CD4-positive, CD25-positive, alpha-beta regulatory T cell (primary cell): ENCODE data around the gene KLK13. TPM values are rescaled to one million over a fixed set of nuclear protein-coding genes. Genes with fewer than 3 reads are reported as not detected.

Source experiments
- ATAC-seq, 2 donors: fragments of 150-1000 bp; cut with Tn5 transposase; one replicate each; pipeline ENCODE4 v1.10.0; 2021; ENCODE audit warnings: low read depth in 2 of 2, moderate number of reproducible peaks in 2 of 2, moderate library complexity in 1 of 2
- DNase-seq, 3 donors: peaks; one replicate each; pipeline versions ENCODE4 v3.0.0 to v3.0.0-alpha.2; 2012 to 2022; ENCODE audit warnings: mixed read lengths in 1 of 3
- H3K27ac ChIP-seq: one replicate; pipeline ENCODE4 v1.7.0; 2013; ENCODE audit warnings: mild to moderate bottlenecking, low read length; ENCODE audit not compliant: insufficient read depth, poor library complexity, severe bottlenecking
- H3K27me3 ChIP-seq: one replicate; pipeline ENCODE4 v1.7.0; 2013; ENCODE audit warnings: low read length; ENCODE audit not compliant: control insufficient read depth, insufficient read depth
- H3K36me3 ChIP-seq: one replicate; pipeline ENCODE4 v1.7.0; 2013; ENCODE audit warnings: mild to moderate bottlenecking, low read length, moderate library complexity; ENCODE audit not compliant: control insufficient read depth, insufficient read depth
- H3K4me1 ChIP-seq: 2 replicates; pipeline ENCODE4 v1.7.0; 2013; ENCODE audit warnings: mild to moderate bottlenecking, low read length; ENCODE audit not compliant: insufficient read depth, control insufficient read depth, poor library complexity, severe bottlenecking
- H3K4me3 ChIP-seq: one replicate; pipeline ENCODE4 v1.7.0; 2013; ENCODE audit warnings: low read depth, mild to moderate bottlenecking, low read length, moderate library complexity
- H3K9me3 ChIP-seq, 2 experiments: 1 replicate in 1 of 2; 2 replicates in 1 of 2; pipeline ENCODE4 v1.7.0; 2013; ENCODE audit warnings: low read length in 2 of 2, mild to moderate bottlenecking in 1 of 2, moderate library complexity in 1 of 2; ENCODE audit not compliant: control insufficient read depth in 2 of 2
- H3K27ac Mint-ChIP-seq, 3 donors: one replicate each; pipeline ENCODE4 v1.8.0; 2020 to 2022; ENCODE audit warnings: mild to moderate bottlenecking in 3 of 3, mixed read lengths in 3 of 3, moderate library complexity in 2 of 3
- H3K27me3 Mint-ChIP-seq: one replicate; pipeline ENCODE4 v1.8.0; 2022; ENCODE audit warnings: mild to moderate bottlenecking, mixed read lengths
- H3K36me3 Mint-ChIP-seq: one replicate; pipeline ENCODE4 v1.8.0; 2020; ENCODE audit warnings: mixed read lengths
- H3K4me1 Mint-ChIP-seq, 4 donors: one replicate each; pipeline ENCODE4 v1.8.0; 2020 to 2022; ENCODE audit warnings: mixed read lengths in 4 of 4, mild to moderate bottlenecking in 1 of 4
- H3K4me3 Mint-ChIP-seq, 4 donors: one replicate each; pipeline ENCODE4 v1.8.0; 2020 to 2022; ENCODE audit warnings: mild to moderate bottlenecking in 4 of 4, mixed read lengths in 4 of 4, moderate library complexity in 3 of 4
- H3K9me3 Mint-ChIP-seq, 7 donors: one replicate each; pipeline ENCODE4 v1.8.0; 2020 to 2022; ENCODE audit warnings: mixed read lengths in 7 of 7, mild to moderate bottlenecking in 3 of 7, moderate library complexity in 2 of 7
- polyA plus RNA-seq, 4 donors: library from polyadenylated mRNA; unstranded; fragments of 300-500 nt; fragmentation: Illumina TruSeq; gene quantifications; one replicate each; pipeline ENCODE4 v1.2.3, GENCODE V29; 2021
- total RNA-seq: library from RNA; stranded (reverse); gene quantifications from one replicate; pipeline ENCODE4 v1.2.3, GENCODE V29; 2022

KLK13 gene
- total and polyA plus RNA-seq, 5 donors from 2014 or later = not detected

DNA sequence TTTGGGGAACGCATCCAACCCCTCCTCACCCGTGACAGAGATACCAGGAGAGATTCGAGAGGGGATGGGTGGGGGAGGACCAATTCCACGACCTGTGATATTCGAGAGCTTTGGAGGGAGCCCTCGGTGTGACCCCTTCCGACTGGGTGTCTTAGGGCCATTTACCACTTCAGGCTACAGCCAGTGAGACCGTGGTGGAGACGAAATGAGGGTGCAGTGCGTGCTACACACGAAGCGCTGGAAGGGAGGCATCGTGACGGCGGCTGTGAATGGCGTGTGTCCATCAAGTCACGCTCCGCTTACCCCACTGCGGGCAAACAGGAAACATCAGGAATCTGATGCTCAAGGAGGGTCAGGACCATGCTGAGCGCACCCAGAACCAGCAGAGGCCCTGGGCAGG is 32.9 kb upstream of the KLK13 start:
- Histone ChIP-seq H3K4me1 (no peaks in the 10 kb centered on the region), H3K27me3 (no peaks in the 10 kb centered on the region), H3K36me3 (peaks cover 25% of the 10 kb centered on the region), H3K27ac (no peak overlapping the region), H3K4me3 (no peak overlapping the region), H3K9me3 (no peaks in the 10 kb centered on the region)
- no peak overlapping the region for H3K27ac Mint-ChIP-seq
- peaks cover 2 to 48% (median 16%) of the 10 kb centered on the region in 4 donors for H3K4me1 Mint-ChIP-seq
- ATAC-seq (no peak), DNase-seq (no peak)
- no peaks in the 10 kb centered on the region for H3K27me3 Mint-ChIP-seq
- no peak overlapping the region for H3K4me3 Mint-ChIP-seq
- peaks cover 35% of the 10 kb centered on the region for H3K36me3 Mint-ChIP-seq
- H3K9me3 Mint-ChIP-seq = no peaks in the 10 kb centered on the region

DNA sequence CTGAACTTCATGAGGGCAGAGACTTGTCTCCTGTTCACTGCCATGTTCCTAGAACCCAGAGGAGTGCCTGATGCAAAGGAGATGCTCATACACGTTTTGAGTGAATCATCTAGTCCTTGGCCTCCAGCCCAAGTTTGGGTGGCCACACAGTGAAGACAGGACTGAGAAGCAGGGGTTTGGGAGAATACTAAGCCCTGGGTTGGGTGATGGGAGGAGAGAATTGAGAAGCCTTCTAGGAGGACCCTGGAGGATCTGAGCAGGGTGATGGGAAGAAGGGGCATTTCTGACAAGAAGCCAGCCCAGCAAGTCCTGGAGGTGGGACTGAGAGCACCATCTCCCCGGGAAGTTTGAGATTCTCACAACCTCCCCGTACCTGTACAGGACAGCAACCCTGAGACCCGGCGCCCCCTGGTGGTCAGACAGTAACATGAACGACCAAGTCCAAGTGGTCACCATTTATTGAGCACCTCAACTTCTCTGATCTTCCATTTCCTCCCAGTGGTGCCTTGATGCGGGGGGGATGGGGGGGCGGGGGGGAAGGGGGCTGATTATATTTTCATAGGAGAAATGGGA is 32.4 kb upstream of the KLK13 start:
- Histone ChIP-seq H3K9me3 (no peaks in the 10 kb centered on the region), H3K27ac (no peak overlapping the region), H3K4me3 (no peak overlapping the region), H3K27me3 (no peaks in the 10 kb centered on the region), H3K4me1 (no peaks in the 10 kb centered on the region), H3K36me3 (peaks cover 20% of the 10 kb centered on the region)
- Mint-ChIP-seq H3K36me3 (peaks cover 30% of the 10 kb centered on the region), H3K9me3 (no peaks in the 10 kb centered on the region), H3K4me3 (peak overlapping the region in 2 of 4 donors; percentile 32 to 36), H3K27me3 (no peaks in the 10 kb centered on the region), H3K27ac (peak overlapping the region; percentile 4 to 90 (median 57)), H3K4me1 (peaks cover 5 to 43% (median 17%) of the 10 kb centered on the region in 4 donors)
- ATAC-seq = peak; percentile 37 to 48
- DNase-seq = peak; percentile 48 to 59 (median 49)

DNA sequence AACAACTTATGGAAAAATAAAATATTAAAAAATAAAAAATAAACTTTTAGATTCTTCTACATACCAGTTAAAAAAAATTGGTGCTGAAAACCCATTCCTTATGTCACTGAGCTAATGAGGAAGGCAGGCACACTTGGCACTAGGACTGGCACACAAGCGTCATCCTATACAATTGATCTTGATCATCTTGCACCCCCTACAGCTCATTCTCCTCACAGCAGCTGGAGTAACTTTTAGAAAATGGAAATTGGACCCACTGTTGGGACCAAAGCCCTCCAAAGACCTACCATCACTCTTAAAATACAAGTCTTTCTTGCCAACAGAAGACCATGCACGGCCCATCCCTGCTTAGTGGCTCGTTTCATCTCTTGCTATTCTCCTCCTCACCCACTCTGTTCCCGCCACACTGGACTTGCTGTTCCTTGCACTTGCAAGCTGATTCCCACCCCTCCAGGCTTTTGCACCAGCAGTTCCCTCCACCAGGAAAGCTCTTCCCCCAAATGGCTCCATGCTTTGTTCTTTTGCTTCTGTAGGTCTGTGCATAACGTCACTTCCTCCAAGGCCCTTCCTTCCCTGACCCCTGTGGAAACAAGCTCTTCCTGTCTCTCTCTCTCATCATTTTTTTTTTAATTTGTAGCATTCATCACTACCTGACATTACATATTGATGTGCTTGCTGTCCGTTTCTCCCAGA is 31.7 kb upstream of the KLK13 start:
- peaks cover 14% of the 10 kb centered on the region for H3K36me3 ChIP-seq
- Mint-ChIP-seq H3K27me3 (no peaks in the 10 kb centered on the region), H3K4me3 (peak overlapping the region in 2 of 4 donors; percentile 1 to 24), H3K9me3 (no peaks in the 10 kb centered on the region), H3K27ac (peak overlapping the region; percentile 4 to 90 (median 57)), H3K4me1 (peaks cover 5 to 38% (median 18%) of the 10 kb centered on the region in 4 donors), H3K36me3 (peaks cover 24% of the 10 kb centered on the region)
- H3K4me1 ChIP-seq = no peaks in the 10 kb centered on the region
- no peak overlapping the region for H3K4me3 ChIP-seq
- no peak overlapping the region for H3K27ac ChIP-seq
- H3K27me3 ChIP-seq = no peaks in the 10 kb centered on the region
- ATAC-seq (no peak), DNase-seq (peak in 1 of 3 donors; percentile 22)
- no peaks in the 10 kb centered on the region for H3K9me3 ChIP-seq

DNA sequence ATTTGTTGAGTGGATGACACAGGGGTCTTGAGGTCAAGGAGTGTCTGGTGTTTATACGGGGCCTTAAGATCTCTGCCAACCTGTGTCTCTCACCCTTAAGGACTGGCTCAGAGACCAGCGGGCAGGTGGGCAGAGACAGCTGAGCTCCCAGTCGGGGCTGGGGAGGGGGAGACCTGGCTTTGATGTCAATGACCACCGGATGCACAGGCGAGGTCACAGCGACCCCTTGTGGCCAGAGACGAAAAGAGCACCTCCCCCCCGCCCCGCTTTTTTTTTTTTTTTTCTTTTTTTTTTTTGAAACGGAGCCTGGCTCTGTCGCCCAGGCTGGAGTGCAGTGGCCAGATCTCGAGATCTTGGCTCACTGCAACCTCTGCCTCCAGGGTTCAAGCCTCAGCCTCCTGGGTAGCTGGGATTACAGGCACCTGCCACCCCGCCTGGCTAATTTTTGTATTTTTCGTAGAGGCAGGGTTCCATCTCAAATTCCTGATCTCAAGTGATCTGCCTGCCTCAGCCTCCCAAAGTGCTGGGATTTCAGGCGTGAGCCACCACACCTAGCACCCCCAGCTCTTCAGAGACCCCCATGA is 29.9 kb upstream of the KLK13 start:
- DNase-seq (peak in 1 of 3 donors; percentile 20), ATAC-seq (no peak)
- Histone ChIP-seq H3K4me1 (no peaks in the 10 kb centered on the region), H3K27me3 (no peaks in the 10 kb centered on the region), H3K36me3 (peaks cover 10% of the 10 kb centered on the region), H3K4me3 (no peak overlapping the region), H3K9me3 (no peaks in the 10 kb centered on the region), H3K27ac (no peak overlapping the region)
- H3K4me1 Mint-ChIP-seq = peaks cover 5 to 28% (median 15%) of the 10 kb centered on the region in 4 donors
- no peaks in the 10 kb centered on the region for H3K27me3 Mint-ChIP-seq
- H3K9me3 Mint-ChIP-seq = no peaks in the 10 kb centered on the region
- H3K36me3 Mint-ChIP-seq = peaks cover 19% of the 10 kb centered on the region
- peak overlapping the region in 1 of 3 donors; percentile 69 for H3K27ac Mint-ChIP-seq
- H3K4me3 Mint-ChIP-seq = no peak overlapping the region

DNA sequence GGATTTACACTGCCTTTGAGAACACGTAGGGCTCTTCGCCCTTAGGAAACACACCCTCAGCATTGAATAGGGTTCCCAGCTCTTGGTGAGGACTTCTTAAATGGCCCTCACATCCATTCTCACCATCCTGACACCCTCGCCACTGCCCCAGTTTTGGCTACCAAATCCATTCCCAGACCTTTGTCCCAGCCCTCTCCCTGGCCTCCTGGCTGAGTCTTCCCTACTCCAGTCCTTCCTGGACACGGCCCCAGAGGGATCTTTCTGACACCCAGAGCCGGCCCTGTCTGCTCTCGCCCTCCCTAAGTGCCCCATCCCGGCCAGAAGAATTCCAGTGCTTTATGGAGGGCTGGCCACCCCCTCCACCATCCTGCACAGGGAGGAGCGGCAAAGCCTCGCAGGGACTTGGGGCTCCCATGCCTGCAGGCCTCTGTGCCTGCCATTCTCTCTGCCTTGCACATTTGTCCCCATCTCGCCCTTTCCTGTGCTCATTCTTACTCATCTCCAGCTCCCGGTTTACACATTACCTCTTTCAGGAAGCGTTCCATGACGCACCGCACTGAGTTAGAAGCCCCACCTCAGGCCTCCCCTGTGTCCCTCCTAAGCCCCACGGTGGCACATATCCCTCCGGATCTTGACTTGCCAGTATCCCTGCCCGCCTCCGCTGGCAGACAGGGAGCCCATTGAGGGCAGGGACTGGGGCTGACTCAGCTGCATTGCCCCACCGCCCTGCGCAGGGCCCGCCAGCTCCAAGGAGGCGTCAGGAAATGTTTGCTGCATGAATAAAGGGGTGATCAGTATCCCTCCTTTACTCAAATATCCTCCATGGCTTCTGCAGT is 28.8 kb upstream of the KLK13 start:
- no peaks in the 10 kb centered on the region for H3K9me3 ChIP-seq
- H3K27ac ChIP-seq = no peak overlapping the region
- Mint-ChIP-seq H3K4me3 (no peak overlapping the region), H3K9me3 (no peaks in the 10 kb centered on the region), H3K4me1 (peaks cover 5 to 20% (median 15%) of the 10 kb centered on the region in 4 donors), H3K36me3 (peaks cover 17% of the 10 kb centered on the region), H3K27me3 (no peaks in the 10 kb centered on the region), H3K27ac (peak overlapping the region in 1 of 3 donors; percentile 69)
- no peak overlapping the region for H3K4me3 ChIP-seq
- no peak for ATAC-seq
- no peak for DNase-seq
- H3K4me1 ChIP-seq = no peaks in the 10 kb centered on the region
- peaks cover 5% of the 10 kb centered on the region for H3K36me3 ChIP-seq
- H3K27me3 ChIP-seq = no peaks in the 10 kb centered on the region

DNA sequence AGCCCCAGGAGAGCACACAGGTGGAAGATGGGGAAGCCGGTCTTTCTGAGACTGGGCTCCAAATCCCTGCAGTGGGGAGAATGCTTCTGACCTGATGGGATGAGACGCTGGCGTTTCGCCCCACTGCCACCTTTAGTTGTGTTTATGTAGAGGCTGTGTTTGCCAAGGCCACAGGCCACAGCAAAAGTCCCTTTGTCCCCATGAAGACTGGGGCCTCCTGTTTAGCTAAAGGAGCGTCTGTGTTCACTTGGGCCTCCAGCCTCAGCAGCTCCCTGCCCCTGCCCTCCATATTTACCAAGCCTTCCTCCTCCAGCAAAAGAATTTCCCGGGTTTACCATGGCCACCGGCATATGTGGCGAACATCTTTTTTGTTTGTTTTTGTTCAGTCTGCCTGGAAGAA is 28.2 kb upstream of the KLK13 start:
- H3K9me3 Mint-ChIP-seq = no peaks in the 10 kb centered on the region
- no peak overlapping the region for H3K4me3 Mint-ChIP-seq
- no peak for ATAC-seq
- H3K4me3 ChIP-seq = no peak overlapping the region
- H3K4me1 ChIP-seq = no peaks in the 10 kb centered on the region
- peaks cover 5 to 20% (median 15%) of the 10 kb centered on the region in 4 donors for H3K4me1 Mint-ChIP-seq
- H3K27ac ChIP-seq = no peak overlapping the region
- no peaks in the 10 kb centered on the region for H3K9me3 ChIP-seq
- H3K27ac Mint-ChIP-seq = peak overlapping the region in 1 of 3 donors; percentile 69
- peaks cover 1% of the 10 kb centered on the region for H3K36me3 ChIP-seq
- H3K27me3 Mint-ChIP-seq = no peaks in the 10 kb centered on the region
- H3K36me3 Mint-ChIP-seq = peaks cover 17% of the 10 kb centered on the region
- no peaks in the 10 kb centered on the region for H3K27me3 ChIP-seq
- DNase-seq = no peak
